ENCODE measurements around the gene CLEC16A. TPM values are rescaled to one million over a fixed set of nuclear protein-coding genes. Genes with fewer than 3 reads are reported as not detected.
A peak's percentile ranks its signal among the peaks of the same experiment; 100 is the strongest.

The CLEC16A gene
- polyA plus RNA-seq, 3 donors: 24.2 to 26.8 (median 24.9) TPM

GRCh38 chr16:11150190-11150589, 205.8 kb downstream of the CLEC16A start:
- no peak for DNase-seq (ENCODE audit: extremely low read depth in 1 of 11, low read depth in 9 of 11, low spot score in 4 of 11)

GRCh38 chr16:11151156-11151884, 207.0 kb downstream of the CLEC16A start:
- no peak for DNase-seq (ENCODE audit: extremely low read depth in 1 of 11, low read depth in 9 of 11, low spot score in 4 of 11)

GRCh38 chr16:11151885-11152629, 207.7 kb downstream of the CLEC16A start:
- DNase-seq (ENCODE audit: extremely low read depth in 1 of 11, low read depth in 9 of 11, low spot score in 4 of 11): no peak

- no peak for DNase-seq (ENCODE audit: extremely low read depth in 1 of 11, low read depth in 9 of 11, low spot score in 4 of 11)
Observed at GRCh38 chr16:11152677-11153331, 208.4 kb downstream of the CLEC16A start.

GRCh38 chr16:11155284-11155806, 211.0 kb downstream of the CLEC16A start:
- no peak for DNase-seq (ENCODE audit: extremely low read depth in 1 of 11, low read depth in 9 of 11, low spot score in 4 of 11)

- DNase-seq (ENCODE audit: extremely low read depth in 1 of 11, low read depth in 9 of 11, low spot score in 4 of 11): no peak
Observed at GRCh38 chr16:11156401-11156800, 212.0 kb downstream of the CLEC16A start.

- no peak for DNase-seq (ENCODE audit: extremely low read depth in 1 of 11, low read depth in 9 of 11, low spot score in 4 of 11)
Observed at GRCh38 chr16:11157143-11157542, 212.8 kb downstream of the CLEC16A start.

GRCh38 chr16:11158018-11158417, 213.7 kb downstream of the CLEC16A start:
- DNase-seq (ENCODE audit: extremely low read depth in 1 of 11, low read depth in 9 of 11, low spot score in 4 of 11): no peak

- no peak for DNase-seq (ENCODE audit: extremely low read depth in 1 of 11, low read depth in 9 of 11, low spot score in 4 of 11)
Observed at GRCh38 chr16:11159282-11159681, 214.9 kb downstream of the CLEC16A start.

- no peak for DNase-seq (ENCODE audit: extremely low read depth in 1 of 11, low read depth in 9 of 11, low spot score in 4 of 11)
Observed at GRCh38 chr16:11160676-11161115, 216.3 kb downstream of the CLEC16A start.

- DNase-seq (ENCODE audit: extremely low read depth in 1 of 11, low read depth in 9 of 11, low spot score in 4 of 11): no peak
Observed at GRCh38 chr16:11161439-11161838, 217.1 kb downstream of the CLEC16A start.

- no peak for DNase-seq (ENCODE audit: extremely low read depth in 1 of 11, low read depth in 9 of 11, low spot score in 4 of 11)
Observed at GRCh38 chr16:11161974-11162373, 217.6 kb downstream of the CLEC16A start.

GRCh38 chr16:11162586-11163268, 218.4 kb downstream of the CLEC16A start:
- no peak for DNase-seq (ENCODE audit: extremely low read depth in 1 of 11, low read depth in 9 of 11, low spot score in 4 of 11)

- DNase-seq (ENCODE audit: extremely low read depth in 1 of 11, low read depth in 9 of 11, low spot score in 4 of 11): peak; percentile 43 to 84 (median 65)
Observed at GRCh38 chr16:11163761-11164261, 219.4 kb downstream of the CLEC16A start.

GRCh38 chr16:11164482-11165270, 220.3 kb downstream of the CLEC16A start:
- no peak for DNase-seq (ENCODE audit: extremely low read depth in 1 of 11, low read depth in 9 of 11, low spot score in 4 of 11)

- no peak for DNase-seq (ENCODE audit: extremely low read depth in 1 of 11, low read depth in 9 of 11, low spot score in 4 of 11)
Observed at GRCh38 chr16:11165349-11165748, 221.0 kb downstream of the CLEC16A start.

GRCh38 chr16:11165894-11166665, 221.7 kb downstream of the CLEC16A start:
- DNase-seq (ENCODE audit: extremely low read depth in 1 of 11, low read depth in 9 of 11, low spot score in 4 of 11): no peak
